Bronchial epithelial cell (primary cell): ENCODE measurements around the gene NOP58. TPM values are rescaled to one million over a fixed set of nuclear protein-coding genes. Genes with fewer than 3 reads are reported as not detected.
"Not testable (repeated sequence)": the region's sequence is repeated elsewhere in the genome, so short reads cannot be mapped to it uniquely, and the experiment has no call there.

Experiments used
- DNase-seq: peaks from one replicate; pipeline ENCODE4 v3.0.0-alpha.2; 2010; ENCODE audit warnings: low read depth
- FAIRE-seq: peaks from 2 replicates; lab custom pipeline; 2011; peaks lifted over from hg19 to GRCh38; lab: Jason Lieb, UNC
- H3K27me3 ChIP-seq: 2 replicates; pipeline ENCODE4 v1.5.1; 2011; ENCODE audit warnings: low read length; ENCODE audit not compliant: control insufficient read depth, insufficient read depth
- H3K36me3 ChIP-seq: 2 replicates; pipeline ENCODE4 v1.5.1; 2011; ENCODE audit warnings: low read length; ENCODE audit not compliant: control insufficient read depth, insufficient read depth
- H3K4me3 ChIP-seq: 2 replicates; pipeline ENCODE4 v1.5.1; 2011; ENCODE audit warnings: mild to moderate bottlenecking, low read depth, low read length, control low read depth
- total RNA-seq: library from RNA; depleted of rRNA; stranded (reverse); fragments of >200 nt; gene quantifications from 2 replicates; pipeline ENCODE4 v1.2.1, GENCODE V29; 2014
- TF ChIP-seq, protein P1 (sequence below): IDR thresholded peaks from 2 replicates; pipeline ENCODE4 v1.5.1; 2011; ENCODE audit warnings: mild to moderate bottlenecking, moderate library complexity, low read length, control low read depth, inconsistent platforms; ENCODE audit not compliant: insufficient read depth, severe bottlenecking

Gene NOP58
- total RNA-seq, 1 donor from 2014 or later = 79.5 TPM

DNA sequence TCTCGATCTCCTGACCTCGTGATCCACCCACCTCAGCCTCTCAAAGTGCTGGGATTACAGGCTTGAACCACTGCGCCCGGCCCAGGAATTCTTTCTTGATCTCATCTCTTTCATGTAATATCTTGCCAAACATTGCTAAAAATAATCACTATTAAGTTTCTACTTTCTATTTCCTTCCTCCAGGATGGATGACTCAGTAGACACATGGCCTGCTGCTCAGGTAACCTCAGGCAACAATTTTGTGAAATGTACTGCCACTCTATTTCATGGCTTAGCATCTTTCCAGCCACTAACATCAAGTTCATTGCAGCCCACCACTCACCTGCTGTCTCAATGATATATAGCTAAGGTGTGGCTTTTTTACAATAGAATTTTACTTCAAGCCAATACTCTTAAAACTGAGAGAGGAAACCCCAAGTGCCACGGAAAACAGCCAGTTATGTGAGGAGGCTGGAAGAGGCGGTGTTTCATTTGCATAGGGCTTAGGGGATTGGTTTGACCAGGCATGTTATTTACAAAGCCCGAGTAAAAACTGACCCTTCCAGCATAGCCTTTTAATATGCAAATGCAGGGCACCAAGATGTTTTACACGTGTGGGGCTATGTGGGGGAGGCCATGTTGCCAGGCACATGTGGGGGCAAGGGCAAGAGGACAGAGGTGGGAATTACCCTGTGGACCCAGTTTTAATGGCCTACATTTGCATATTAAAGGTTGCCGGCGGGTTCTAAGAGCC lies 15.9 kb upstream of the NOP58 start:
- TF ChIP-seq, protein P1, sequence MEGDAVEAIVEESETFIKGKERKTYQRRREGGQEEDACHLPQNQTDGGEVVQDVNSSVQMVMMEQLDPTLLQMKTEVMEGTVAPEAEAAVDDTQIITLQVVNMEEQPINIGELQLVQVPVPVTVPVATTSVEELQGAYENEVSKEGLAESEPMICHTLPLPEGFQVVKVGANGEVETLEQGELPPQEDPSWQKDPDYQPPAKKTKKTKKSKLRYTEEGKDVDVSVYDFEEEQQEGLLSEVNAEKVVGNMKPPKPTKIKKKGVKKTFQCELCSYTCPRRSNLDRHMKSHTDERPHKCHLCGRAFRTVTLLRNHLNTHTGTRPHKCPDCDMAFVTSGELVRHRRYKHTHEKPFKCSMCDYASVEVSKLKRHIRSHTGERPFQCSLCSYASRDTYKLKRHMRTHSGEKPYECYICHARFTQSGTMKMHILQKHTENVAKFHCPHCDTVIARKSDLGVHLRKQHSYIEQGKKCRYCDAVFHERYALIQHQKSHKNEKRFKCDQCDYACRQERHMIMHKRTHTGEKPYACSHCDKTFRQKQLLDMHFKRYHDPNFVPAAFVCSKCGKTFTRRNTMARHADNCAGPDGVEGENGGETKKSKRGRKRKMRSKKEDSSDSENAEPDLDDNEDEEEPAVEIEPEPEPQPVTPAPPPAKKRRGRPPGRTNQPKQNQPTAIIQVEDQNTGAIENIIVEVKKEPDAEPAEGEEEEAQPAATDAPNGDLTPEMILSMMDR = no peak
- Histone ChIP-seq H3K36me3 (no peaks in the 10 kb centered on the region), H3K4me3 (no peak overlapping the region), H3K27me3 (no peaks in the 10 kb centered on the region)
- DNase-seq = peak; percentile 94
- FAIRE-seq = no peak

DNA sequence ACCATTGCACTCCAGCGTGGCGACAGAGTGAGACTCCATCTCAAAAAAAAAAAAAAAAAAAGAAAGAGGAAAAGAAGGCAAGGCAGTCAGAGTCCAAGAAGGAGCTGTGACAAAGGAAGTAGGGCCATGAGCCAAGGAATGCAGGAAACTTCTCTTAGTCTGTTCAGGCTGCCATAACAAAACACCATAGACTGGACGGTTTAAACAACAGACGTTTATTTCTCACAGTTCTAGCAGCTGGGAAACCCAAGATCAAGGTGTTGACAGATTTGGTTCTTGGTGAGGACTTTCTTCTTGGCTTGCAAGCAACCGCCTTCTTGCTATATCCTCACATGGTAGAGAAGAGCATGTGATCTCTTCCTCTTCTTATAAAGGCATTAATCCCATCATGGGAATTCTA lies 14.1 kb upstream of the NOP58 start:
- TF ChIP-seq, protein P1 = no peak
- H3K36me3 ChIP-seq = no peaks in the 10 kb centered on the region
- DNase-seq = no peak
- no peak for FAIRE-seq
- H3K4me3 ChIP-seq = no peak overlapping the region
- no peaks in the 10 kb centered on the region for H3K27me3 ChIP-seq

DNA sequence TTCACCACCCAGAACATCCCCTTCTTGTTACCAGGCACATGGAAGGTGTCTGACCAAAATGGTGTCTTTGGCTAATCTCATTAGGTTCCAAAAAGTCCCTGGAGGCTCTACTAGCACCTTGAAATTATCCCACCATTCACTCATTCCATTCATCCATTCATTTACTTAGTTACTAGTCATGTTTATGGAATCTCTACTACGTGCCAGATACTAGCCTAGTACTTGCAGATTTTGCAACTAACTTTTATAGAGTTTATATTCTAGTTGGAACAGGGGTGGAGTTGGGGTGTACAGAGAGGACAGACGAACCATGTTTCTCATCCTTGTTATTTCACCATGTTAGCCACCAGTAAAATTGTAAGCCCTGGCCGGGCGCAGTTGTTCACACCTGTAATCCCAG lies 4.0 kb upstream of the NOP58 start:
- no peaks in the 10 kb centered on the region for H3K36me3 ChIP-seq
- no peak overlapping the region for H3K4me3 ChIP-seq
- FAIRE-seq (no peak), DNase-seq (peak; percentile 65)
- H3K27me3 ChIP-seq = no peaks in the 10 kb centered on the region
- TF ChIP-seq, protein P1 = no peak

DNA sequence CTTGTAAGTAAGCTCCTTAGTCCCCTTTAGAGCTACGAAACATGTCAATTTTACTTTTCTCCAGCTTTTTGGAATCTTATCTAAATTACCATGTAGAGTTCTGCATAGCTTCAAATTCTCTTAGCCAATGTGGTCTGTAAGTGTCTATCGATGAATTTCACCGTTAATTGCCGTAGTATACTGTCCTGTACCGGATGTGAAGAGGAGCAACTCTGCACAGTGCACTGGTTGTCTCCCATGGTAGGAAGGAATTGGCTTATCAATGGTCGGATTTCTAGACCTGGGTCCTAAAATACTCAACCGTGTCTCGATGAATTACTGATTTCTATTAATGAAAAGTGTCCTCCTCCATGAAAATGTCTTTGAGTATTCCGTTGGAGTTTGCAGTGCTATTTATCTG lies 1.9 kb downstream of the NOP58 start:
- Histone ChIP-seq H3K27me3 (no peaks in the 10 kb centered on the region), H3K36me3 (no peaks in the 10 kb centered on the region), H3K4me3 (peak overlapping the region; percentile 99)
- DNase-seq (peak; percentile 21), FAIRE-seq (no peak)
- TF ChIP-seq, protein P1 = no peak

DNA sequence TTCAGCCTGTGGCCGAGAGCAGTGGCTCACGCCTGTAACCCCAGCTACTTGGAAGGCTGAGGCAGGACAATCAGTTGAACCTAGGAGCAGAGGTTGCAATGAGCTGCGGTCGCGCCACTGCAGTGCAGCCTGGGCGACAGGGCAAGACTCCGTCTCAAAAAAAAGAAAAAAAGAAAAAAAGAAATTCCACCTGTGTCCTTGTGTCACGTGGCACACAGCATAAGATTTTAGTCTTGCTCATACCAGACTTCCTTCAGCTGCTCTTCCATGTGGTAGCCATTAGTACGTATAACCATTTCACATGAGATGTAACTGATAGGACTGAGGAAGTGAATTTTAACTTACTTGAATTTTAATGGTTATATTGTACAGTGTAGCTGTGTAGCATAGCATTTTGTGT lies 4.0 kb downstream of the NOP58 start:
- DNase-seq (no peak), FAIRE-seq (no peak)
- no peaks in the 10 kb centered on the region for H3K36me3 ChIP-seq
- no peaks in the 10 kb centered on the region for H3K27me3 ChIP-seq
- TF ChIP-seq, protein P1 = no peak
- no peak overlapping the region for H3K4me3 ChIP-seq

DNA sequence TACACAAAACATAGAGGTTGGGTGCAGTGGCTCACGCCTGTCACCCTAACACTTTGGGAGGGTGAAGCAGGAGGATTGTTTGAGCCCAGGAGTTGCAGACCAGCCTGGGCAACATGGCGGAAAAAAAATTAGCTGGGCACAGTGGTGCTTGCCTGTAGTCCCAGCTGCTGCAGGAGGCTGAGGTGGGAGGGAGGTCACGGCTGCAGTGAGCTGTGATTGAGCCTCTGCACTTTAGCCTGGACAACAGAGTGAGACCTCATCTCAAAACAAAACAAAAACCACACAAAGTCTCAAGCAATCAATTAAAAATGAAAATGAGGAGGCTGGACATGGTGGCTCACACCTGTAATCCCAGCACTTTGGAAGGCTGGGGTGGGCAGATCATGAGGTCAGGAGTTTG lies 4.9 kb downstream of the NOP58 start:
- Histone ChIP-seq H3K4me3 (no peak overlapping the region), H3K27me3 (no peaks in the 10 kb centered on the region), H3K36me3 (no peaks in the 10 kb centered on the region)
- no peak for DNase-seq
- no peak for FAIRE-seq
- TF ChIP-seq, protein P1 = no peak

DNA sequence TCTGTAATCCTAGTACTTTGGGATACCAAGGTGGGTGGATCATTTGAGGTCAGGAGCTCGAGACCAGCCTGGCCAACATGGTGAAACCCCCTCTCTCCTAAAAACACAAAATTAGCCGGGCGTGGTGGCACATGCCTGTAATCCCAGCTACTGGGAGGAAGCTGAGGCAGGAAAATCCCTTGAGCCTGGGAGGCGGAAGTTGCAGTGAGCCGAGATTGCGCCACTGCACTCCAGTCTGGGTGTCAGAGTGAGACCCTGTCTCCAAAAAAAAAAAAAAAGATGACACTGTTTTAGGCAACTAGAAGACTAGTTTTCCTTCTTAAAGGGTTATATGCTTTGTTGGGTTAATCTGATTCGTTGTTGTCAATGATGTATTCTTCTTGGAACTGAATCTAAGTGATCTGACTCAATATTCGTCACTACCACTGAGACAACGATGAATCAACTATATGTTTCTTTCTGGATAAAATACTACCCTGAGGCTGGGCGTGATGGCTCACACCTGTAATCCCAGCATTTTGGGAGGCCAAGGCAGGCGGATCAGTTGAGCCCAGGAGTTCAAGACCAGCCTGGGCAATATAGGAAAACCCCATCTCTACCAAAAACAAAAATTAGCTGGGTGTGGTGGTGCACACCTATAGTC lies 10.6 kb downstream of the NOP58 start:
- not testable (repeated sequence) for FAIRE-seq, H3K36me3 ChIP-seq, H3K4me3 ChIP-seq, H3K27me3 ChIP-seq
- DNase-seq = peak; percentile 99
